T-helper 1 cell treated with Interleukin-12 subunit alpha and Interleukin-12 subunit beta and Interleukin-4 antibody, amounts not matched to agents 30 ng/mL and 1 ng/mL, for 36 hours (primary cell): ENCODE data around the gene CATSPER4. TPM values are rescaled to one million over a fixed set of nuclear protein-coding genes. Genes with fewer than 3 reads are reported as not detected.

Source experiments
- intact Hi-C: fragments of 100-400 bp; cut with micrococcal nuclease; formaldehyde crosslinking; loops from one replicate; pipeline ENCODE4 v1.15.1; 2024
- total RNA-seq: library from RNA; stranded (reverse); gene quantifications from 2 replicates; pipeline ENCODE4 v1.2.3, GENCODE V29; 2022

The CATSPER4 gene
- total RNA-seq, 1 donor from 2014 or later = not detected

DNA sequence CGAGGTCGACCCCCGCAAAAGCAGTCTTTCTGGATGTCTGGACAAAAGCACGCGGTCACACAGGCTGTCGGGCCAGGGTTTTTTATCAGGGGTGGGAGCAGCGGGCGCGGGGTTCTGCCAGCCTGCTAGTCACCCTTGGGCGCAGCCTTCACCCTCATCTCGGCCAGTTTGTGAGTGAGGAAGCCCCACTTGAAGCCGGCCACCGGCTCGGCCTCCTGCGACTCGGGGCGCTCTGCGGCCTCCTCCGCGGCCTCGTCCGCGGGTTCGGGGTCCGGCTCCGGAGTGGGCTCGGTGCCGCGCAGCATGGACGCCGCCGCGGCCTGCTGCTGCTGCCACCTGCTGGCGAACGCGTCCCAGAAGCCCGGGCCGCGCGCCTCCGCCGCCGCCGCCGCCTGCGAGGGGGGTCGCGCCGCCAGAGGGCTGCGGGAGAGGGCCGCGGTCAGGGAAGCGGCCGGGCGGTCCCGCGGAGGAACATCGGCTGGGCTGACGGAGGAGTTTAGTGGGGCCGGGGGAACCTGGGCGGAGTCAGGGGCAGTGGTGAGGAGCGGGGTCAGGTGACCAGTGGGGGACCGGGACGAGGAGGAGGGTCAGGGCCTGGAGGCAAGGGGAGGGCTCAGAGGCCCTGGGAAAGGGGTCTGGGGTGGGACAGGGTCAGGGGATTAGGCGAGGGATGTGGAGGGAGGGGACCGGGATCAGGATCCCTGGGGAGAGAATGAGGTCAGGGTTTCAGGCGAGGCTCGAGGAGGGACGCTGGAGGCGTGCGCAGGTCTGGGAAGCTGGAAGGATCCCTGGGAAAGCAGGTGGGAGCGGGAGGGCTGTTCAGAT is 26.2 kb upstream of the CATSPER4 start:
- intact Hi-C loops = loop anchor here (1.0 kb wide), 1 partner anchor 129 kb away; no protein-coding TSS in a partner anchor

GRCh38 chr1:26164861-26165842 is 25.2 kb upstream of the CATSPER4 start:
- intact Hi-C loops = loop anchor here (1.0 kb wide), 3 partner anchors 20 to 130 kb away; no protein-coding TSS in a partner anchor

- intact Hi-C loops = no loop called here
These were observed 23.6 kb upstream of the CATSPER4 start for GRCh38 chr1:26166719-26167281.

- intact Hi-C loops = loop anchor here (1.0 kb wide), 3 partner anchors 66 to 223 kb away; partner anchors contain the start of gene CEP85
These were observed 21.8 kb upstream of the CATSPER4 start, which contains the start of gene C1orf232 for GRCh38 chr1:26168410-26169197. Gene C1orf232 (minus strand): TSS chr1:26168963. CDS start chr1:26168499, 464 bp downstream.

DNA sequence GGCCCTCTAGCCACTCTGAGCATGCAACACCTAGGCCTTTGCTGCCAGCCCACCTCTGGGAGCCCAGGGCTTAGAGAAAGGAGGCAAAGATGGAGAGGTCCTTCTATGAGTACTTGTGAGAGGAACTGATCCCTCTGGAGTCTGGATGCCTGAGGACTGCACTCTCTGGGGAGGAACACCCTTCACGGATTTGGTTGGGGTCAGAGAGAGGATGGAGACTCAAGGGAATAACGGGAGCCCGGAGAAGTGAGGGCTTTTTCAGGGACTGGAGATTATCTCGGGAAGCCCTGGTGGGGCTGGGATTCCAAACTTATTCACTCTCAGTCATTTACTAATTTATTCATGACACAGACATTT is 21.2 kb upstream of the CATSPER4 start:
- intact Hi-C loops = loop anchor here (1.0 kb wide), 3 partner anchors 65 to 222 kb away; partner anchors contain the start of gene CEP85

DNA sequence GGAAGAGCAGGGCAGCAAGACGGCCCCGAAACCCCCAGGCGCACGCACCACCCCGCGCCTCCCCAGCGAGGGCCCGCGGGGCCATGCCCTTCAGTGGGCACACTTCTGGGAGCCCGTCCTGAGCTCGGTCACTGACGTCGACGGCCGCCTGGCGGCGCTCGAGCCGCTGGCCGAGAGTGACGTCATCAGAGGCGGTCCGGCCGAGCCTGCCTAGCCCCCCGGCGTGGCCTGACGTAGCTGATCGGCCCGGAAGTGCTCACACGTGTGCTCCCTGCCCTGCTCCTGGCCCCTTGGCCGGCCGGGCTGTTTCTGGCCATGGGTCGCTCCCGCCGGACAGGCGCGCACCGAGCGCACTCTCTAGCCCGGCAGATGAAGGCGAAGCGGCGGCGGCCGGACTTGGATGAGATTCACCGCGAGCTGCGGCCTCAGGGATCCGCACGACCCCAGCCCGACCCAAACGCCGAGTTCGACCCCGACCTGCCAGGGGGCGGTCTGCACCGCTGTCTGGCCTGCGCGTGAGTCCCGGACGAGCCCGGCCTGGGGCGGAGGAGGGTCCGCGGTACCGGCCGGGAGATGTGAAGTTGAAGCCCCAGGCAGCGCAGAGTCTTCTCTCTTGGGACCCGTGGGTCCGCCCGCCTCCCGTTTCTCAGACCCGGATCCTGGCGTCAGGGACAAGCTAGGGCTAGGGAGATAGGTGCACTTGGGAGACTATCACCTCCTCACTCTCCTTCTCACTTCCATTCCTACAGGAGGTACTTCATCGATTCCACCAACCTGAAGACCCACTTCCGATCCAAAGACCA is 20.5 kb upstream of the CATSPER4 start, which contains the start of gene ZNF593:
ZNF593 (plus strand) TSS at position 240 of the 803 bp plus-strand sequence; CDS start at position 316, 76 bp downstream.
- intact Hi-C loops = loop anchor here (1.0 kb wide), 3 partner anchors 64 to 221 kb away; partner anchors contain the start of gene CEP85

GRCh38 chr1:26170472-26170821 is 20.0 kb upstream of the CATSPER4 start:
- intact Hi-C loops = no loop called here

GRCh38 chr1:26171084-26172072 is 19.0 kb upstream of the CATSPER4 start, which contains the start of gene ZNF593OS:
Gene ZNF593OS (minus strand): TSS chr1:26171832. CDS start chr1:26171661, 171 bp downstream.
- intact Hi-C loops = no loop called here

- intact Hi-C loops = no loop called here
These were observed 15.1 kb upstream of the CATSPER4 start for GRCh38 chr1:26175346-26175745.

DNA sequence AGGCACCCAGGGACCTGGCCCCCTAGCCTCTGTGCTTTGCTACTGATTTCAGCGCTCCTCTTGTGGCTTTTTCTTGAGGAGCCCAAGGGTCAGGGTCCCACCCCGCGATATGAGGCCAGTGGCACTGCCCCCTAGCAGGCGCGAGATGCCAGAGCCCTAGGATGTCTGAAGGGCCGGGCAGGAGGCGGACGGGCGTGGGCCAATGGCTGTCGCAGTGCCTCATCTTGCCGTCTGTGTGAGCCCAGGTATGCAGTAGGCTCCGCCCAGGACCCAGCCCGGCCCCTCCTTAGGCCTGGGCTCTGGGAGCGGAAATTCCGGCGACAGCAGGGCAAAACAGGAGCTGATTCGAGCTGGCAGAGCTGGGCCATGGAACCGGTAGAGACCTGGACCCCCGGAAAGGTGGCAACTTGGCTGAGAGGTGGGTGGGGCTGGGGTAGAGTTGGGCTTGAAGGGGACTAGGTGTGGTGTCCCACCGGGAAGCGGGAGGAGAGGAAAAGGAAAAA is 13.2 kb upstream of the CATSPER4 start, which contains the start of gene CNKSR1:
CNKSR1 (plus strand) TSS at position 310 of the 503 bp plus-strand sequence; CDS start at position 367, 57 bp downstream.
- intact Hi-C loops = no loop called here

- intact Hi-C loops = no loop called here
These were observed 10.3 kb upstream of the CATSPER4 start for GRCh38 chr1:26180010-26180506.

DNA sequence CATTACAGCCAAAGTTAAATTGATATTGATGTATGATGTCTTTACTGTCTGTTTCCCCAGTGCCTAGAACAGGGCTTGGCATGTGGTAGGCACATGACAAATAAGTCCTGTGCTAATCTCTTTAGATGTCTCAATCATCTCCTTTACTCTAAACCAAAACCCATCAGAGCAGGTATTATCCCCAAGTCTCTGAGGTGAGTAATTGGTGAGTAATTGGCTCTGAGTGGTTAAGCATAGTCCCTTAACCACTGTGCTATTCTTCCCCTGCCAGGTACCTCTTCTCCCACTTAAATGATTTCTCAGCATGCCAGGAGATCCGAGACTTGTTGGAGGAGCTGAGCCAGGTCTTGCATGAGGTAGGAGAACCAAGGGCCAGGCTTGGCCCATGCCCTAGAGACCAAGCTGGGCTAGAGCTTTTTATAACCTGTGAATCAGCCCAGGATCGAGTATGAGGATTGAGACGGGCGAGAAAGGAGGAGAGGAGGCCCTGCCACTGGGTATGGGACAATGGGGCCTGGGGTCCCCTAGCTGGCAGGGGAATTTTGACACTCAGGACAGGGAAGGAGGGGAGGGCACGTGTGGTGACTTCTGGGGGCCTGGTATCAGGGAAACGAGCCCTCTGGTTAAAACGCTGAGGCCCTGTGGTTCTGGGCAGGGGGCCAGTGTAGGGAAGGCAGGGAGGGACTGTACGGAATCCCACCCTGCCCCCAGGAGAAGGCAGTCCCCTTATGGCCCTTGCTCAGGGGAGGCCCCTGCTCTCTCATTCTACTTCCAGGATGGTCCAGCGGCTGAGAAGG is 8.6 kb upstream of the CATSPER4 start:
- intact Hi-C loops = no loop called here

DNA sequence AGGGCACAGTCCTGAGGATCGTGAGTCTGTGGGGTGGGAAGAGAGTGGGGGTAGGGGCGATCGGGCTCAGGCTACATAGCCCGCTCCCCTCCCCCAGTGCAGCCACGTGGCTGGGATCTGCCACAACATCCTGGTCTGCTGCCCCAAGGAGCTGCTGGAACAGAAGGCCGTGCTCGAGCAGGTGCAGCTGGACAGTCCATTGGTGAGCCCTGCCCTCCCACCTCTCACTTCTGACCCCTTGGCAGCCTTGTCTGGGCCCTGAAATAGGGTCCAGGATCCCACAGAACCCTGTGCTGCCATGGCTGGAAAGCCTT is 8.1 kb upstream of the CATSPER4 start:
- intact Hi-C loops = no loop called here

GRCh38 chr1:26184086-26184485 is 6.3 kb upstream of the CATSPER4 start:
- intact Hi-C loops = no loop called here

DNA sequence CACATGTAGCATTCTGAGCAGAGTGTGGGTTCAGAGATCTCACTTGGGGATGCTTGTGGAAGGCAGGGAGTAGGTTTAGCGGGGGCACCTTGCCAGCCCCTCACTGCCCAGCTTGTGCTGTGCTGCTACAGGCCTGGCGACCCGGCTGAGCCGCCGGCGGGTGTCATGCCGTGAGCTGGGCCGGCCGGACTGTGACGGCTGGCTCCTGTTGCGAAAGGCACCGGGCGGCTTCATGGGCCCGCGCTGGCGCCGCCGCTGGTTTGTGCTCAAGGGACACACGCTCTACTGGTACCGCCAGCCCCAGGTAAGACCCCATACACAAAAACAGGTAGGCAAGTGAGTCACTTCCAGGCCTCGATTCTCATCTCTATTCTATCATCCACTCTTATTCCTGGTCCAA is 5.5 kb upstream of the CATSPER4 start:
- intact Hi-C loops = no loop called here

- intact Hi-C loops = no loop called here
These were observed 2.5 kb upstream of the CATSPER4 start for GRCh38 chr1:26187882-26188281.

DNA sequence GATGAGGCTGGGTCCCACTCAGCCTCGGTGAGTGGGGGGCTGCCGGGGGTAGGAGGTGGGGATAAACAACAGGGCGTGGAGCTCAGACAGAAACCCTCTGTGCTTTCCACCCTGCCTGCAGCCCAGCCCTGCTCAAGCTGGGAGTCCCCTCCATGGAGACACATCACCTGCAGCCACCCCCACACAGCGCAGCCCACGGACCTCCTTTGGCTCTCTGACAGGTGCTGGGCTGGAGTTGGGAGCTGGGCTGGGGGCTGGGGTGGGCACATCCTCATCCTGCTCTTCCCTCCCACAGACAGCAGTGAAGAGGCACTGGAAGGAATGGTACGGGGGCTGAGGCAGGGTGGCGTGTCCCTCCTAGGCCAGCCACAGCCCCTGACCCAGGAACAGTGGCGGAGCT is 1.9 kb upstream of the CATSPER4 start:
- intact Hi-C loops = no loop called here
